IMR-90 (cell line): ENCODE measurements around the gene TEX261. TPM values are rescaled to one million over a fixed set of nuclear protein-coding genes. Genes with fewer than 3 reads are reported as not detected.

ENCODE experiments used
- ATAC-seq: fragments of 200-7000 bp; cut with Tn5 transposase; 2 replicates; pipeline ENCODE4 v1.9.1; 2020; ENCODE audit warnings: low read depth, mild to moderate bottlenecking, moderate library complexity
- BruUV-seq: library from RNA; stranded (reverse); fragments of 400-500 nt; replicated peaks from 2 replicates; lab custom pipeline; 2021; lab: Mats Ljungman, UMichigan
- CTCF ChIA-PET: fragments of 300-600 bp; formaldehyde crosslinking; extraction: SDS; loops from one replicate; lab custom pipeline; 2021; ENCODE audit warnings: antibody characterized with exemption; lab: Yijun Ruan, JAX
- POLR2A ChIA-PET: fragments of 300-600 bp; sonication (Branson Sonifier 250); formaldehyde crosslinking; loops from one replicate; lab custom pipeline; 2022; ENCODE audit warnings: antibody characterized with exemption; ENCODE audit not compliant: unreplicated experiment; lab: Charles Lee
- DNase-seq: peaks from one replicate; pipeline ENCODE4 v3.0.0; 2013
- H2AFZ ChIP-seq: replicated peaks from 2 replicates; pipeline ENCODE3; 2013; ENCODE audit warnings: low read length, mild to moderate bottlenecking; ENCODE audit not compliant: poor library complexity
- H2AK5ac ChIP-seq: 2 replicates; pipeline ENCODE4 v1.6.1; 2013; ENCODE audit warnings: low read depth, low read length, inconsistent platforms
- H2AK9ac ChIP-seq: replicated peaks from 2 replicates; pipeline ENCODE3; 2013; ENCODE audit warnings: mild to moderate bottlenecking, low read depth, low read length, moderate library complexity; ENCODE audit not compliant: poor library complexity
- H2BK120ac ChIP-seq: 2 replicates; pipeline ENCODE4 v1.6.1; 2013; ENCODE audit warnings: low read depth, low read length, inconsistent platforms
- H2BK15ac ChIP-seq: 3 replicates; pipeline ENCODE4 v1.6.1; 2013; ENCODE audit warnings: low read depth, low read length, inconsistent platforms
- H2BK20ac ChIP-seq: 2 replicates; pipeline ENCODE4 v1.6.1; 2013; ENCODE audit warnings: low read depth, mild to moderate bottlenecking, inconsistent platforms, low read length, moderate library complexity
- H2BK5ac ChIP-seq: 2 replicates; pipeline ENCODE4 v1.6.1; 2013; ENCODE audit warnings: mild to moderate bottlenecking, low read depth, low read length, inconsistent platforms; ENCODE audit not compliant: poor library complexity, severe bottlenecking
- H3K14ac ChIP-seq: replicated peaks from 2 replicates; pipeline ENCODE4 v1.6.1; 2013; ENCODE audit warnings: low read depth, low read length, inconsistent platforms
- H3K18ac ChIP-seq: 2 replicates; pipeline ENCODE4 v1.6.1; 2013; ENCODE audit warnings: low read depth, low read length, control low read depth
- H3K23ac ChIP-seq: 2 replicates; pipeline ENCODE4 v1.6.1; 2013; ENCODE audit warnings: low read depth, low read length, inconsistent platforms
- H3K27ac ChIP-seq: 2 replicates; pipeline ENCODE4 v1.5.1; 2013; ENCODE audit warnings: mild to moderate bottlenecking, control low read depth, low read length; ENCODE audit not compliant: insufficient read depth
- H3K27me3 ChIP-seq: 2 replicates; pipeline ENCODE4 v1.6.1; 2013; ENCODE audit warnings: low read length; ENCODE audit not compliant: control insufficient read depth, insufficient read depth
- H3K36me3 ChIP-seq: 2 replicates; pipeline ENCODE4 v1.6.1; 2013; ENCODE audit warnings: low read length, mixed read lengths; ENCODE audit not compliant: control insufficient read depth, insufficient read depth
- H3K4ac ChIP-seq: 2 replicates; pipeline ENCODE4 v1.6.1; 2013; ENCODE audit warnings: low read depth, low read length, inconsistent platforms
- H3K4me1 ChIP-seq: 2 replicates; pipeline ENCODE4 v1.6.1; 2013; ENCODE audit warnings: low read length, mixed read lengths; ENCODE audit not compliant: control insufficient read depth, insufficient read depth
- H3K4me2 ChIP-seq: 2 replicates; pipeline ENCODE4 v1.6.1; 2013; ENCODE audit warnings: low read depth, mild to moderate bottlenecking, control low read depth, low read length, moderate library complexity
- H3K4me3 ChIP-seq: 2 replicates; pipeline ENCODE4 v1.5.1; 2013; ENCODE audit warnings: low read depth, mild to moderate bottlenecking, control low read depth, low read length, moderate library complexity; ENCODE audit not compliant: insufficient read depth
- H3K56ac ChIP-seq: 2 replicates; pipeline ENCODE4 v1.6.1; 2013; ENCODE audit warnings: low read length, inconsistent platforms; ENCODE audit not compliant: insufficient read depth; ENCODE audit errors: extremely low read depth
- H3K79me1 ChIP-seq, 2 experiments: 2 replicates each; pipeline ENCODE4 v1.6.1; 2013; ENCODE audit warnings: low read length in 2 of 2, inconsistent platforms in 1 of 2, low read depth in 1 of 2
- H3K9ac ChIP-seq: 2 replicates; pipeline ENCODE4 v1.6.1; 2013; ENCODE audit warnings: low read depth, low read length, control low read depth
- H3K9me1 ChIP-seq: 2 replicates; pipeline ENCODE4 v1.6.1; 2013; ENCODE audit warnings: low read length, inconsistent platforms; ENCODE audit not compliant: insufficient read depth
- H3K9me3 ChIP-seq: 2 replicates; pipeline ENCODE4 v1.6.1; 2013; ENCODE audit warnings: low read length; ENCODE audit not compliant: control insufficient read depth, insufficient read depth
- H4K20me1 ChIP-seq: 2 replicates; pipeline ENCODE4 v1.6.1; 2013; ENCODE audit warnings: low read length, inconsistent platforms; ENCODE audit not compliant: insufficient read depth
- H4K5ac ChIP-seq: 2 replicates; pipeline ENCODE4 v1.6.1; 2013; ENCODE audit warnings: mild to moderate bottlenecking, low read depth, low read length, control low read depth
- H4K8ac ChIP-seq, 2 experiments: 2 replicates each; pipeline ENCODE4 v1.6.1; 2013; ENCODE audit warnings: low read depth in 2 of 2, low read length in 2 of 2, control low read depth in 1 of 2, inconsistent platforms in 1 of 2
- H4K91ac ChIP-seq: 2 replicates; pipeline ENCODE4 v1.6.1; 2013; ENCODE audit warnings: low read depth, low read length, inconsistent platforms; ENCODE audit not compliant: insufficient read depth
- BHLHE40 ChIP-seq: fragments of 150-350 bp; IDR thresholded peaks from 2 replicates; pipeline ENCODE4 v1.6.1; 2016; ENCODE audit warnings: mild to moderate bottlenecking, low read depth, low read length
- CEBPB ChIP-seq: IDR thresholded peaks from 2 replicates; pipeline ENCODE4 v1.6.1; 2012; ENCODE audit warnings: low read depth, low read length, improper control_type of control experiment
- CHD1 ChIP-seq: IDR thresholded peaks from 2 replicates; pipeline ENCODE4 v1.6.1; 2012; ENCODE audit warnings: low read depth, low read length, improper control_type of control experiment
- ELK1 ChIP-seq: fragments of 150-350 bp; IDR thresholded peaks from 2 replicates; pipeline ENCODE4 v1.6.1; 2016; ENCODE audit warnings: low read depth, mild to moderate bottlenecking, low read length, moderate library complexity, borderline replicate concordance
- FOS ChIP-seq: fragments of 150-350 bp; IDR thresholded peaks from 2 replicates; pipeline ENCODE4 v1.6.1; 2016; ENCODE audit warnings: low read depth, low read length
- MAFK ChIP-seq: IDR thresholded peaks from 2 replicates; pipeline ENCODE4 v1.6.1; 2012; ENCODE audit warnings: low read depth, low read length, improper control_type of control experiment
- MAZ ChIP-seq: IDR thresholded peaks from 2 replicates; pipeline ENCODE4 v1.6.1; 2012; ENCODE audit warnings: low read depth, mild to moderate bottlenecking, low read length, improper control_type of control experiment, moderate library complexity, borderline replicate concordance
- MXI1 ChIP-seq: IDR thresholded peaks from 2 replicates; pipeline ENCODE4 v1.6.1; 2012; ENCODE audit warnings: low read depth, mild to moderate bottlenecking, low read length, moderate library complexity, borderline replicate concordance
- NFE2L2 ChIP-seq: fragments of 150-350 bp; IDR thresholded peaks from 2 replicates; pipeline ENCODE4 v1.6.1; 2016; ENCODE audit warnings: low read depth, mild to moderate bottlenecking, low read length
- POLR2A ChIP-seq: IDR thresholded peaks from 2 replicates; pipeline ENCODE4 v1.6.1; 2012; ENCODE audit warnings: mild to moderate bottlenecking, low read depth, low read length
- RAD21 ChIP-seq: IDR thresholded peaks from 2 replicates; pipeline ENCODE4 v1.6.1; 2012; ENCODE audit warnings: low read length, improper control_type of control experiment
- RFX5 ChIP-seq: IDR thresholded peaks from 2 replicates; pipeline ENCODE4 v1.8.0; 2012; ENCODE audit warnings: low read depth, mild to moderate bottlenecking, low read length, moderate library complexity
- USF2 ChIP-seq: fragments of 150-350 bp; IDR thresholded peaks from 2 replicates; pipeline ENCODE4 v1.6.1; 2017; ENCODE audit warnings: mild to moderate bottlenecking, antibody characterized with exemption, low read length, low read depth
- WGBS, 2 experiments: methylation state at CpG; one replicate each; pipeline versions ENCODE4 v1.1.5 to v1.1.7; 2013; ENCODE audit warnings: missing lambda C conversion rate in 2 of 2; ENCODE audit not compliant: insufficient read length in 1 of 2; ENCODE audit errors: extremely low coverage in 2 of 2; 5-methylcytosine and 5-hydroxymethylcytosine counted together
- dilution Hi-C: fragments of 300-500 bp; cut with HindIII; formaldehyde crosslinking; loops from one replicate; pipeline ENCODE4 v1.14.3; 2018; ENCODE audit warnings: low sequenced_read_pairs; ENCODE audit not compliant: unreplicated experiment
- in situ Hi-C: fragments of 300-500 bp; cut with MboI; formaldehyde crosslinking; loops from 3 replicates; pipeline ENCODE4 v1.14.3; 2019; ENCODE audit warnings: low sequenced_read_pairs, inconsistent platforms, mixed read lengths
- intact Hi-C: fragments of 100-400 bp; cut with micrococcal nuclease; formaldehyde crosslinking; loops from 2 replicates; pipeline ENCODE4 v1.10.0; 2022
- polyA plus RNA-seq, 3 experiments: library from polyadenylated mRNA; depleted of rRNA; stranded (reverse); fragments of >200 nt; gene quantifications; 2 replicates each; pipeline ENCODE4 v1.2.3, GENCODE V29; 2012; ENCODE audit warnings: low replicate concordance in 1 of 3
- total RNA-seq: library from RNA; depleted of rRNA; stranded (reverse); fragments of >200 nt; gene quantifications from 2 replicates; pipeline ENCODE4 v1.2.3, GENCODE V29; 2012
- TF ChIP-seq, protein P1 (sequence below): conservative IDR thresholded peaks from 2 replicates; pipeline ENCODE4 v1.5.1; 2012; ENCODE audit warnings: mild to moderate bottlenecking, low read depth, low read length, improper control_type of control experiment

TEX261 gene
- total and polyA plus RNA-seq, 2 of the 4 experiments (the other 2 are of a cell fraction) = 26.3 to 69.8 TPM

- no peaks in the 10 kb centered on the region for H3K9me3 ChIP-seq
- no peak overlapping the region for H3K27ac ChIP-seq
- no peak overlapping the region for H4K5ac ChIP-seq
- H3K23ac ChIP-seq = no peak overlapping the region
- H3K36me3 ChIP-seq = no peaks in the 10 kb centered on the region
- H4K91ac ChIP-seq = no peak overlapping the region
- no peak for ATAC-seq
- dilution Hi-C loops = no loop called here
- POLR2A ChIA-PET = no interaction called here
- DNase-seq = no peak
- H2AK9ac ChIP-seq = no peak overlapping the region
- no peak overlapping the region for H2BK120ac ChIP-seq
- no peak overlapping the region for H4K8ac ChIP-seq
- peaks cover 5% of the 10 kb centered on the region; the same call in 1 of the 2 replicates for H3K27me3 ChIP-seq
- H3K9ac ChIP-seq = no peak overlapping the region
- H4K20me1 ChIP-seq = no peaks in the 10 kb centered on the region
- no peak overlapping the region for H3K4me2 ChIP-seq
- no peaks in the 10 kb centered on the region for H3K79me1 ChIP-seq
- no peak overlapping the region for H2BK5ac ChIP-seq
- H3K4me3 ChIP-seq = no peak overlapping the region
- no peak overlapping the region for H2AK5ac ChIP-seq
- H2BK15ac ChIP-seq = no peak overlapping the region
- H2AFZ ChIP-seq = no peak overlapping the region
- 63% methylated on average over 3 of the region's 18 CpGs; no CpG with 5 or more reads in 1 of the 2 experiments for WGBS, 2 experiments
- H2BK20ac ChIP-seq = no peak overlapping the region
- H3K56ac ChIP-seq = no peak overlapping the region
- no peaks in the 10 kb centered on the region for H3K4me1 ChIP-seq
- H3K14ac ChIP-seq = no peak overlapping the region
- in situ Hi-C loops = no loop called here
- H3K4ac ChIP-seq = no peak overlapping the region
- intact Hi-C loops = no loop called here
- no peak overlapping the region for H3K18ac ChIP-seq
- CTCF ChIA-PET = interaction anchor here (0.6 to 1.4 kb wide), 4 partner anchors 11 to 38 kb away, joined by 3 to 4 read pairs (median 3); partner anchors contain the start of gene ANKRD53
- no peaks in the 10 kb centered on the region for H3K9me1 ChIP-seq
- no TSS peak for BruUV-seq
- TF ChIP-seq USF2 (no peak), MAZ (no peak), MAFK (no peak), CHD1 (no peak), MXI1 (no peak), FOS (no peak), BHLHE40 (no peak), RFX5 (no peak), POLR2A (no peak), ELK1 (no peak), NFE2L2 (no peak), RAD21 (no peak), CEBPB (no peak)
- TF ChIP-seq, protein P1, sequence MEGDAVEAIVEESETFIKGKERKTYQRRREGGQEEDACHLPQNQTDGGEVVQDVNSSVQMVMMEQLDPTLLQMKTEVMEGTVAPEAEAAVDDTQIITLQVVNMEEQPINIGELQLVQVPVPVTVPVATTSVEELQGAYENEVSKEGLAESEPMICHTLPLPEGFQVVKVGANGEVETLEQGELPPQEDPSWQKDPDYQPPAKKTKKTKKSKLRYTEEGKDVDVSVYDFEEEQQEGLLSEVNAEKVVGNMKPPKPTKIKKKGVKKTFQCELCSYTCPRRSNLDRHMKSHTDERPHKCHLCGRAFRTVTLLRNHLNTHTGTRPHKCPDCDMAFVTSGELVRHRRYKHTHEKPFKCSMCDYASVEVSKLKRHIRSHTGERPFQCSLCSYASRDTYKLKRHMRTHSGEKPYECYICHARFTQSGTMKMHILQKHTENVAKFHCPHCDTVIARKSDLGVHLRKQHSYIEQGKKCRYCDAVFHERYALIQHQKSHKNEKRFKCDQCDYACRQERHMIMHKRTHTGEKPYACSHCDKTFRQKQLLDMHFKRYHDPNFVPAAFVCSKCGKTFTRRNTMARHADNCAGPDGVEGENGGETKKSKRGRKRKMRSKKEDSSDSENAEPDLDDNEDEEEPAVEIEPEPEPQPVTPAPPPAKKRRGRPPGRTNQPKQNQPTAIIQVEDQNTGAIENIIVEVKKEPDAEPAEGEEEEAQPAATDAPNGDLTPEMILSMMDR = no peak
Observed at GRCh38 chr2:70962885-70963878, 31.5 kb downstream of the TEX261 start.
